HG03439 (cell line): Measurements from ENCODE around the gene CACNB4.
A peak's percentile ranks its signal among the peaks of the same experiment; 100 is the strongest.

Experiments used
- ATAC-seq: cut with Tn5 transposase; IDR thresholded peaks from one replicate; pipeline ENCODE4 v1.9.1; 2021; ENCODE audit warnings: mild to moderate bottlenecking, moderate library complexity; ENCODE audit not compliant: unreplicated experiment

CACNB4 gene

GRCh38 chr2:152089238-152089637 lies 9.6 kb downstream of the CACNB4 start:
- no peak for ATAC-seq

DNA sequence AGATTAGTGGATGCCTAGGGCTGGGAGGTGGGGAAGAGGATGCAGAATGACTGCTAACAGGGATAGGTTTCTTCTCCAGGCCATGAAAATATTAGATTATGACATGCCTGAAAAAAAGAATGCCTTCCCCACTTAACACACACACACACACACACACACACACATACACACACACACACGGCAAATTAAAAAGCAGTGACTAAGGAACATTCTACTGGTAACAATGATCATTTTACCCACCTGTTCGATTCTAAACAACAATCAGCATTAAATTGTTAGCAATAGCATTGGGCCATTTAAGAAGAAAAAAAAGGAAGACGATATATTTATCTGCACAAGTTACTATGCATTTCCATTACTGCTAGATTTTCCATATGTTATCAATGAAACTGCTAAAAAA lies 10.8 kb downstream of the CACNB4 start:
- no peak for ATAC-seq

DNA sequence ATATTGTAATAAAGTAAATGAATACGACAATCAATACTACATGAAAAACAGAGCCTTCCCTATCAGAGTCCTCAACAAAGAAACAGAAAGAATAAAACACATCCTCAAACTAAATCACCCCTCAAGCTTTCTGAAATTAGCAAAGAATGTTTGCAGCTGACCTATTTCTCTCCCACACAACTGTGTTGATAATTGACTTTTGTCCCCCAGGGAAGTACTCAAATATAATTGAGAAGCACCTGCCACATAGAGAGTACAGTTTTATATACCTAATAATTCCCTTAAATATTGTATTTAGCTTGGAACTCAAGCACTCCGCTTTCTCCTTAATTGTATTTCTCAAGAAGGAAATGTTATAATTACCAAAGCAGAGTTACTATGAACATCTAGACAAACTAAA lies 12.6 kb downstream of the CACNB4 start:
- ATAC-seq: no peak

DNA sequence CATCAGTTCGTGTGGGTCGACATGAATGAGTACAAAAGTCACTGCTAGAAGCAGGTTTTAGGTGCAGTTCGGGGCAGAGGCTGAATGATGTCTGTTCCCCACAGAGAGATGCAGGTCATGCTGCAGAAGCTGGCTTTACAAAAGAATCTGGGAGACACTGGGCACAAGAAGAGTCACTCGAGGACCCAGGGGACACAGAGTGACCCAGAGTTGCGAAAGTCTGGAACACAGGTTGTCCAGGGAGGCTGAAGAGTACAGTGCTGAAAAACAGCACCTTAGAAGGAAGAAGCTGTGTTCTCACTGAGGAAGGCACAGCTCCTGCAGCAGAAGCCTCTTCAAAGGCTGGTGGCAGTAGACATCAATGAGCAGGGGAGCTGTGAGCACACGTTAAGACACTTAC lies 14.8 kb downstream of the CACNB4 start:
- no peak for ATAC-seq

DNA sequence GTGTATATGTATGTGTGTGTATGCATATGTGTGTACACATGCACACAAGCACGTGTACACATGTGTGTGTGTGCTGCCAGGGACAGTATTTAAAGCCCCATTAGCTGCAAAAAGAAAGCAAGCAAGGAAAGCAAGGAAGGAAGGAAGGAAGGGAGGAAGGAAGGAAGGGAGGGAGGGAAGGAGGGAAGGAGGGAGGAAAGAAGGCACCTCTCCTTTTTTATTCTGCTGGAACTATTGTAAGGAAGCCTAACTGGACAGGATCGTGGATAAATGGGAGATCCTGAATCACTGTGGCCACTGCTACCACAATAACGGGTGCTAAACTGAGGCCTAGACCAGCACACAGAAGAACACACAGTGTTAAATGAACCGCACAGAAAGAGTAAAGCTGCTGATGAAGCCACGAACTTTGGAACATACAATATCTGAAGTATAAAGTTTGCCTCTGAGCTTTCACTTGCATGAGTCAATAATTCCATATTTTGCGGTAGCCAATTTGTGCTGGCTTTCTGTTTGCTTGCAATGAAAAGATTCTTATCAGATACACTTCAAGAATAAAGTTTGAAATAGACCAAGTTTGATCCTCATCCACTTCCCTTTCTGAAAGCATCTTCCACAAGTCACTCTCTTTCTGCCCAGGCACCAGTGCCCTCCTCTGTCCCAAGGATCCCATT lies 15.5 kb downstream of the CACNB4 start:
- no peak for ATAC-seq

DNA sequence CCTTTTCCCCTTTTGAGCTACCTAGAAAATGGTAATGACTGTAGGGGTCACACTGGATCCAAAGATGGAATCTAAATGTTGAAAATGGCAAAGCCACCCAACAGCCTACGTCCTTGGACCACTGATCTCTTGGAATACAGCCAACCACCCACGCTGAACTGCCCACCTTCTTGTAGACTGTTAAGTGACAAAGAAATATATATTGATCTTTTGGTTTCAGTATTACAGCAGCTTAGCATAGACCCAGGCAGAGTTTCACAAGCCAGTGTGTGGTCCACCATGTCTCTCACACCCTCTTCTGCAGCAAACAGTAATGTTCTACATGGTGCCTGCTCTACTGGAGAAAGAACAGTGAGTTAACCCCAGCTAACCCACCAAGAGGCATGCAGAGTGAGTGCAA lies 20.2 kb downstream of the CACNB4 start:
- peak; percentile 66 for ATAC-seq

DNA sequence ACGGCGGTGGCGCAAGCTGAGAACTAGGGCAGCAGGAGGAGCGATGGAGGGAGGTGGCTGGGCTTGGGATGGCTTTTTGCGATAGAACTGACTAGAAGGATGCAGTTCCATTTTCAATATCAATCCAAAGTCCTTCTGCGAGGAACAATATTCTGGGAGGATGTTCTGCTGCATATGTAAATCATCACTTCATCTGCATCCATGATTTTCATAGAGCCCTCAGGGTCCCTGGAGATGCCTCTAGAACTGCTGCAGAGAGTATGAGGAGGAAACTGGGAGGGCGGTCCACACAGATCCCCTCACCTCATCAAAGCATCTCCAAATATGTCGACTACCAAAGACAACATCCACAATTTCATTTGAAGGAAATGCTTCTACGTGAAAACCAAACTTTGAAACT lies 20.8 kb downstream of the CACNB4 start:
- ATAC-seq: no peak

GRCh38 chr2:152075461-152076050 lies 23.3 kb downstream of the CACNB4 start:
- no peak for ATAC-seq

DNA sequence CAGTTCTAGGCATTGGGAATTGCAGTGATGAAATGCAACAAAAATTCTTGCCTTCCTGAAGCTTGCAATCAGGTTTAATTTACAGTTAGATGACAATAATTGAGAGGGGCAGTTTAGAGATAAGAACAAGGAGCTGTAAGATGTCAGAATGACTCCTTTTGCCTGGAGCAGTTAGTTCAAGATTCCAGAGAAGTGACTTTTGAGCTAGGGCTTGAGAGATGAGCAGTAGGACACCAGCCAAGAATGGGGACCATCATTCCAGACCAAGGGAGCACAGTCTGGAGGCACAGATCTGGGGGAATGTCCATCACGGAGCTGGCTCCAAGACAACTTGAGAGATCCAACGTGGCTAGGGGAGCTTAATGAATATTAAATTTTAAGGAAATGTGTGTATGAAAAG lies 26.8 kb downstream of the CACNB4 start:
- no peak for ATAC-seq

GRCh38 chr2:152071518-152071917 lies 27.3 kb downstream of the CACNB4 start:
- no peak for ATAC-seq

- peak; percentile 68 for ATAC-seq
Observed at GRCh38 chr2:152071092-152071491, 27.8 kb downstream of the CACNB4 start.

DNA sequence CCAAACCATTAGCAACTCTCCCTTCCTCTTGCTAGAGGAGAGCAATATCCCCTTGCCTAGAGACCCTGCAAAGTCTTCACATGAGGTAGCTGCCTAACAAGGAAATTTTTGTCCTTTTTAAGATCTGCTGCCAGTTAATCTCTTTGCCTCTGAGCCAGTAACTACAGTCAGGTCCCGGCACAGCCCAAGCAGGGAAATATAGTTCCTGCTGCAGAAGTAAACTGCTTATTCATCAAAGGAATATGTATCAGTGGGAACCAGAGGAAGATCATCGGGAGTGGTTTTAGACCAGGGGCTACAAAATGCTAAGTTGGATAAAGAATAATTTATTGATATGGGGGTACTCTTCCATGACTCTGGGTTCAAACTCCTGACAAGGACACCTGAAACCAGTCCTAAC lies 30.6 kb downstream of the CACNB4 start:
- no peak for ATAC-seq

DNA sequence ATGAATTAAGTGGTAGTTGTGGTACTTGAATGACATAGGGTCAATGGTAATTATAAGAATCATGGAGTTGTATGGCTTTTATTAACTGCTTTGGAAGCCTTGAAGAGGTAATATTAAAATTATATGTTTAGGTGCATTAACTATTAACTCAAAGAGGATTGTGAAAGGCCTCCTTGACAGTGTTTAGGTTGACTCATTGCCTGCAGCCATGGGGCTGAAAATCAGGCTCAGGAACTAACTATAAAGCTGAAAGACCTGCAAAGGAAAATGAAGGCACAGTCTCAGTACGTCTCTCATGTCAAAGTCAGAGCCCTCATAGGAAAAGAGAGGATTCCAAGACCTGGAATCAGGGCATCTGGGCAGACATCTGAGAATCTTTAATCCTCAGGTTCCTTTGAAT lies 31.0 kb downstream of the CACNB4 start:
- ATAC-seq: no peak

DNA sequence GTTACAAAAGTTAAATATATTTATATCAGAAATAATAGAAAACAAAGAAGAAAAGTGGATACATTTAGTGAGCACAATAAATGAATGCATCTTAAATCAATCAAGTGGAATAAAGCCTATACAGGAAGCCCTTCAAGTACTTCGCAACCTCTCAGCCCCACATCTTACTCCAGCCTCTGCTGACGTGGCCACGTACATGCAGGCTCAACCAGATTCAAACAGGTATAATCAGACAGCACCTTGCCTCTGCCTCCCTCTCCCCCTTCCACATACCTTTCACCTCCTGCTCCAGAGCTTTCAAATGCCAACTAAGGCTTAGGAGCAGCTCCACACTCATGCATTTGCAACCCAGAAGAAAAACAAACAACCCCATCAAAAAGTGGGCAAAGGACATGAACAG lies 32.9 kb downstream of the CACNB4 start:
- no peak for ATAC-seq

GRCh38 chr2:152064001-152064400 lies 34.8 kb downstream of the CACNB4 start:
- ATAC-seq: no peak

- ATAC-seq: no peak
Observed at GRCh38 chr2:152063325-152063924, 35.4 kb downstream of the CACNB4 start.

- no peak for ATAC-seq
Observed at GRCh38 chr2:152062125-152063091, 36.4 kb downstream of the CACNB4 start.

DNA sequence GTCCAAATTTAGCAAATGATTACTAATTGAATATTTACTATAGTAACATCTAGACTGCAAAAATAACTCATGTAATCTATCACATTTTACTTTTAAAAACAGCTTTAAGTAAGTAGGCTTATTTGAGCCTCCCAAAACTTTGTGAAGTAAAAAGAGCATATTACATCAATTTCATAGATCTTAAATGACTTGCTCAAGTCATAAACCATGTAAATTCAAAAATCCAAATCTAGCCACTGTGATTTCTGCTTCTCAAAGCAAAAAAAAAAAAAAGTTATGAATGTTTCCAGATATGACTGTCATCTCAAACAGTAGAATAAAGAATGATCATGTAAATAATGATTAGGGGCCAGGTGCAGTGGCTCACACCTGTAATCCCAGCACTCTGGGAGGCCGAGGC lies 37.5 kb downstream of the CACNB4 start:
- ATAC-seq: no peak

- ATAC-seq: no peak
Observed at GRCh38 chr2:152058655-152059054, 40.2 kb downstream of the CACNB4 start.

GRCh38 chr2:152056418-152056817 lies 42.4 kb downstream of the CACNB4 start:
- no peak for ATAC-seq

GRCh38 chr2:152055366-152056108 lies 43.3 kb downstream of the CACNB4 start:
- no peak for ATAC-seq
